DND-41 (cell line): ENCODE results near the gene MAST4.

Experiments used
- ATAC-seq: fragments of 200-7000 bp; cut with Tn5 transposase; 3 replicates; pipeline ENCODE4 v1.9.1; 2021; ENCODE audit warnings: low read depth; ENCODE audit not compliant: insufficient read depth
- DNase-seq: peaks from one replicate; pipeline ENCODE4 v3.0.0-alpha.2; 2020
- H2AFZ ChIP-seq: 2 replicates; pipeline ENCODE4 v1.6.0; 2012; ENCODE audit warnings: low read depth, low read length
- H3K27ac ChIP-seq: 2 replicates; pipeline ENCODE4 v1.5.1; 2012; ENCODE audit warnings: low read length, inconsistent platforms
- H3K27me3 ChIP-seq: fragments of 200-600 bp; sonication (generic); 2 replicates; pipeline ENCODE4 v1.6.0; 2012; ENCODE audit warnings: low read length, mild to moderate bottlenecking, inconsistent platforms; ENCODE audit not compliant: insufficient read depth, poor library complexity
- H3K36me3 ChIP-seq: 2 replicates; pipeline ENCODE4 v1.5.1; 2012; ENCODE audit warnings: low read length, inconsistent platforms; ENCODE audit not compliant: insufficient read depth
- H3K4me1 ChIP-seq: 2 replicates; pipeline ENCODE4 v1.5.1; 2012; ENCODE audit warnings: mild to moderate bottlenecking, low read length; ENCODE audit not compliant: insufficient read depth
- H3K4me2 ChIP-seq: 2 replicates; pipeline ENCODE4 v1.6.0; 2012; ENCODE audit warnings: mild to moderate bottlenecking, moderate library complexity, low read length, inconsistent platforms; ENCODE audit not compliant: insufficient read depth
- H3K4me3 ChIP-seq, 2 experiments: fragments of 200-600 bp in 1 of 2; shearing (Covaris generic) in 1 of 2; 2 replicates each; pipeline ENCODE4 v1.5.1; 2012 to 2016; ENCODE audit warnings: inconsistent platforms in 2 of 2, low read length in 2 of 2, mild to moderate bottlenecking in 2 of 2, low read depth in 1 of 2, moderate library complexity in 1 of 2
- H3K79me2 ChIP-seq: 2 replicates; pipeline ENCODE4 v1.6.0; 2012; ENCODE audit warnings: low read length, inconsistent platforms; ENCODE audit not compliant: insufficient read depth
- H3K9ac ChIP-seq: 2 replicates; pipeline ENCODE4 v1.6.0; 2012; ENCODE audit warnings: low read depth, mild to moderate bottlenecking, inconsistent platforms, low read length, moderate library complexity
- H3K9me3 ChIP-seq: 2 replicates; pipeline ENCODE4 v1.5.1; 2012; ENCODE audit warnings: low read length, moderate library complexity, mild to moderate bottlenecking, inconsistent platforms; ENCODE audit not compliant: insufficient read depth, severe bottlenecking
- H4K20me1 ChIP-seq: 2 replicates; pipeline ENCODE4 v1.6.0; 2012; ENCODE audit warnings: low read length; ENCODE audit not compliant: insufficient read depth
- EZH2 ChIP-seq: IDR thresholded peaks from 3 replicates; pipeline ENCODE4 v1.6.1; 2012; ENCODE audit warnings: borderline replicate concordance, low read depth, mild to moderate bottlenecking, moderate library complexity, low read length, inconsistent platforms; ENCODE audit not compliant: severe bottlenecking
- TF ChIP-seq, protein P1 (sequence below): IDR thresholded peaks from 2 replicates; pipeline ENCODE4 v1.5.1; 2012; ENCODE audit warnings: borderline replicate concordance, low read length, moderate library complexity, mild to moderate bottlenecking; ENCODE audit not compliant: poor library complexity, severe bottlenecking; ENCODE audit errors: extremely low read depth

MAST4 gene

DNA sequence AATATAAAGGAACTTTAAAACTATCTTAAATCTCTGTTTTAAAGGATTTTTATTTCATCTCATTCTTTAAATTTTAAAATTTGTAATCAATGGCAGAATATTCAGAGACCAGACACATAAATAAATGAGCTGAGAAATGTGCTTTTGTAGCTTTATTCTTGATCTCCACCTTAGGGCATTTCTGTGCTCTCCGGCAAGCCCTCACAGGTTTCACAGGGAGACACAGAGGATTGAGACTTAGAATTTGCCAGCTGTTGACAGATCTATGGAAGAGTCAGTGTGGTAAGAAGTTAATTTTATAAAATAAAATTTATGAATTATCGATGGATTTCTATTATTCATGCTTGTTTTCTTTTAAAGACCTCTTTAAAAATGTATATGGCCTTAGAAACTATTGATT lies 393.6 kb downstream of the MAST4 start:
- Histone ChIP-seq H3K4me2 (no peak overlapping the region), H2AFZ (no peak overlapping the region), H3K79me2 (no peaks in the 10 kb centered on the region), H4K20me1 (no peaks in the 10 kb centered on the region), H3K27ac (no peak overlapping the region), H3K4me1 (peaks cover 4% of the 10 kb centered on the region), H3K4me3 (no peak overlapping the region), H3K9me3 (no peaks in the 10 kb centered on the region), H3K9ac (no peak overlapping the region), H3K36me3 (no peaks in the 10 kb centered on the region), H3K27me3 (no peaks in the 10 kb centered on the region)
- ATAC-seq (no peak), DNase-seq (no peak)
- TF ChIP-seq, protein P1, sequence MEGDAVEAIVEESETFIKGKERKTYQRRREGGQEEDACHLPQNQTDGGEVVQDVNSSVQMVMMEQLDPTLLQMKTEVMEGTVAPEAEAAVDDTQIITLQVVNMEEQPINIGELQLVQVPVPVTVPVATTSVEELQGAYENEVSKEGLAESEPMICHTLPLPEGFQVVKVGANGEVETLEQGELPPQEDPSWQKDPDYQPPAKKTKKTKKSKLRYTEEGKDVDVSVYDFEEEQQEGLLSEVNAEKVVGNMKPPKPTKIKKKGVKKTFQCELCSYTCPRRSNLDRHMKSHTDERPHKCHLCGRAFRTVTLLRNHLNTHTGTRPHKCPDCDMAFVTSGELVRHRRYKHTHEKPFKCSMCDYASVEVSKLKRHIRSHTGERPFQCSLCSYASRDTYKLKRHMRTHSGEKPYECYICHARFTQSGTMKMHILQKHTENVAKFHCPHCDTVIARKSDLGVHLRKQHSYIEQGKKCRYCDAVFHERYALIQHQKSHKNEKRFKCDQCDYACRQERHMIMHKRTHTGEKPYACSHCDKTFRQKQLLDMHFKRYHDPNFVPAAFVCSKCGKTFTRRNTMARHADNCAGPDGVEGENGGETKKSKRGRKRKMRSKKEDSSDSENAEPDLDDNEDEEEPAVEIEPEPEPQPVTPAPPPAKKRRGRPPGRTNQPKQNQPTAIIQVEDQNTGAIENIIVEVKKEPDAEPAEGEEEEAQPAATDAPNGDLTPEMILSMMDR: no peak
- TF ChIP-seq EZH2: no peak

DNA sequence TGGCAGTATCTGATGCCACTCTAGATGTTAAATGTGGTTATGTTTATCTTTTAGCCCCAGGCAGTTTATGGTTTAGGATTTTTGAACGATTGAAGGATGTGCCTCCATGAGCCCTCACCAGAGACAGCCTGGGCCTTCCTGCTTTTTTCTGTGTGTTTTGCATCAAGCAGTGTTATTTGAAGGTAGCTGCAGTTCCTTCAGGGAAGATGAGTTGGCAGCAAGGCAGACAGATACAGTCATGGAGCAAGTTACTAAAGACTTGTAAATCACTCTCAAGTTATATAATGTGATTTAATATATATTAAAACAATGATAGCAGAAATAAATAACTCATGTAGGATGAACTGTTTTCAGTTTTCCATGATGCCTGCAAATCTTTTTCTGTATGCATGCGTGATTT lies 395.6 kb downstream of the MAST4 start:
- Histone ChIP-seq H3K27ac (no peak overlapping the region), H3K36me3 (no peaks in the 10 kb centered on the region), H4K20me1 (no peaks in the 10 kb centered on the region), H3K4me2 (no peak overlapping the region), H3K9ac (no peak overlapping the region), H3K4me3 (no peak overlapping the region), H3K27me3 (no peaks in the 10 kb centered on the region), H3K4me1 (no peaks in the 10 kb centered on the region), H2AFZ (no peak overlapping the region), H3K79me2 (no peaks in the 10 kb centered on the region), H3K9me3 (no peaks in the 10 kb centered on the region)
- ATAC-seq (no peak), DNase-seq (no peak)
- TF ChIP-seq, protein P1: no peak

DNA sequence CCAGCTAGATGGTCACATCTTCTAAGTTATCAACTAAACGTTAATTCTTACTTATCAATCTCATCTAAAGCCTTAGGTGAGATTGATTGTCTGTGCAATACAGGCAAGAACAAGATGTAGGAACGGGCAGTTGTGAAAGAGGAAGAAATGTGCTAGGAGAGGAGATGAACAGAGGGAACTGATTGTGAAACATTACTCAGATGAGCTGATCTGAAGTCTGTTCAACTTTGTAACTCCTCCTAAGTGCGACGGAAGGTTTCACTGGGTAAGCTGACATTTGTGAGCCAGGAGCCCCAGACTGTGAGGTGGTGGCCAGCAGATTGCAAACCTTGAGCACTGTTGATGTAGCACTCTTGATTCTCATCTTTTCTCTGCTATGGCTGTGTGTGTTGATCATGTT lies 396.4 kb downstream of the MAST4 start:
- no peaks in the 10 kb centered on the region for H3K36me3 ChIP-seq
- H3K4me2 ChIP-seq: no peak overlapping the region
- DNase-seq (no peak), ATAC-seq (no peak)
- H3K79me2 ChIP-seq: no peaks in the 10 kb centered on the region
- H3K9me3 ChIP-seq: no peaks in the 10 kb centered on the region
- H3K27me3 ChIP-seq: no peaks in the 10 kb centered on the region
- H3K4me3 ChIP-seq: no peak overlapping the region
- no peak overlapping the region for H3K27ac ChIP-seq
- no peak overlapping the region for H2AFZ ChIP-seq
- H3K4me1 ChIP-seq: no peaks in the 10 kb centered on the region
- H4K20me1 ChIP-seq: no peaks in the 10 kb centered on the region
- no peak for TF ChIP-seq EZH2
- TF ChIP-seq, protein P1: no peak
- H3K9ac ChIP-seq: no peak overlapping the region

DNA sequence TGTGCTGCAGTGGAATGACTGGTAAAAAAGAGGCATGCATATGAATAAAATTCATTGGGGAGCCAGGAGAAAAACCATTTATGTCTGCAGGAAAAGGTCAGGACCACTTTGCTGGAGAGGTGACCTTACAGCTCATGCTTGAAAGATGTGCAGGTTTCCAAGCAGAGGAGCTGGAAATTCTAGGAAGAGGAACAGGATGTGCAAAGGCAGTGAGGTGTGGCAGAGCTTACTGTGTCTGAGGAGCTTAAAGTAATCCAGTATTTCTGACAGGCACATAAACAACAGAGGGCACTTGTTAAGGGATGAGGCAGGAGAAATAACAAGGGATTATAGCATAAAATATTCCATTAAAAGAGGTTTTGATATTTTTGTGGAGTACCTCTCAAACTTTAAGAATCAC lies 397.3 kb downstream of the MAST4 start:
- Histone ChIP-seq H3K36me3 (no peaks in the 10 kb centered on the region), H3K4me3 (no peak overlapping the region), H3K9me3 (no peaks in the 10 kb centered on the region), H3K4me1 (no peaks in the 10 kb centered on the region), H4K20me1 (no peaks in the 10 kb centered on the region), H3K9ac (no peak overlapping the region), H3K27me3 (no peaks in the 10 kb centered on the region), H2AFZ (no peak overlapping the region), H3K4me2 (no peak overlapping the region), H3K27ac (no peak overlapping the region), H3K79me2 (no peaks in the 10 kb centered on the region)
- no peak for DNase-seq
- no peak for TF ChIP-seq EZH2
- TF ChIP-seq, protein P1: no peak
- no peak for ATAC-seq
